Panc1 (cell line): ENCODE data around the gene MOB2. TPM values are rescaled to one million over a fixed set of nuclear protein-coding genes. Genes with fewer than 3 reads are reported as not detected.
A peak's percentile ranks its signal among the peaks of the same experiment; 100 is the strongest.

Experiments
- ATAC-seq: fragments of 200-7000 bp; cut with Tn5 transposase; 2 replicates; pipeline ENCODE4 v1.9.1; 2020; ENCODE audit warnings: mild to moderate bottlenecking, moderate library complexity
- BruUV-seq: library from RNA; stranded (reverse); fragments of 400-500 nt; replicated peaks from 2 replicates; lab custom pipeline; 2021; lab: Mats Ljungman, UMichigan
- CTCF ChIA-PET: fragments of 300-600 bp; sonication (Branson Sonifier 250); formaldehyde crosslinking; loops from one replicate; lab custom pipeline; 2022; ENCODE audit warnings: antibody characterized with exemption; lab: Charles Lee
- POLR2A ChIA-PET: fragments of 300-600 bp; sonication (Branson Sonifier 250); formaldehyde crosslinking; loops from one replicate; lab custom pipeline; 2022; ENCODE audit warnings: antibody characterized with exemption; lab: Charles Lee
- DNase-seq: peaks from one replicate; pipeline ENCODE4 v3.0.0-alpha.2; 2010; ENCODE audit warnings: low read depth, low spot score
- H3K27ac ChIP-seq: 2 replicates; pipeline ENCODE4 v1.5.1; 2011; ENCODE audit warnings: mild to moderate bottlenecking, low read length, inconsistent platforms
- H3K27me3 ChIP-seq: fragments of 200-500 bp; sonication (Bioruptor generic); 2 replicates; pipeline ENCODE4 v1.6.0; 2014; ENCODE audit warnings: low read length, inconsistent platforms; ENCODE audit not compliant: control insufficient read depth, insufficient read depth
- H3K36me3 ChIP-seq: fragments of 200-500 bp; sonication (Bioruptor generic); 2 replicates; pipeline ENCODE4 v1.5.1; 2014; ENCODE audit warnings: inconsistent platforms, mild to moderate bottlenecking, low read length, moderate library complexity; ENCODE audit not compliant: control insufficient read depth, insufficient read depth
- H3K4me1 ChIP-seq: 2 replicates; pipeline ENCODE4 v1.5.1; 2011; ENCODE audit warnings: inconsistent platforms, mild to moderate bottlenecking, low read length, moderate library complexity; ENCODE audit not compliant: control insufficient read depth, insufficient read depth
- H3K4me3 ChIP-seq, 2 experiments: 2 replicates each; pipeline ENCODE4 v1.5.1; 2011 to 2012; ENCODE audit warnings: low read depth in 2 of 2, low read length in 2 of 2, mild to moderate bottlenecking in 2 of 2, inconsistent platforms in 1 of 2, moderate library complexity in 1 of 2
- H3K9me3 ChIP-seq: fragments of 200-500 bp; sonication (Bioruptor generic); 2 replicates; pipeline ENCODE4 v1.5.1; 2014; ENCODE audit warnings: low read depth, mild to moderate bottlenecking, inconsistent platforms, low read length, moderate library complexity; ENCODE audit not compliant: control insufficient read depth, insufficient read depth
- POLR2AphosphoS5 ChIP-seq: IDR thresholded peaks from 2 replicates; pipeline ENCODE4 v1.6.1; 2012; ENCODE audit warnings: mild to moderate bottlenecking, low read depth, low read length, moderate library complexity
- REST ChIP-seq, 2 experiments: IDR thresholded peaks; 2 replicates each; pipeline ENCODE4 v1.6.1; 2011 to 2012; ENCODE audit warnings: low read depth in 2 of 2, control low read depth in 1 of 2, low read length in 1 of 2, mild to moderate bottlenecking in 1 of 2, moderate library complexity in 1 of 2; ENCODE audit not compliant: insufficient read depth in 1 of 2
- SIN3A ChIP-seq: IDR thresholded peaks from 2 replicates; pipeline ENCODE4 v1.6.1; 2012; ENCODE audit warnings: low read depth, mild to moderate bottlenecking, low read length, moderate library complexity, borderline replicate concordance; ENCODE audit not compliant: insufficient read depth
- TCF7L2 ChIP-seq: IDR thresholded peaks from 2 replicates; pipeline ENCODE4 v1.6.1; 2011; ENCODE audit warnings: mild to moderate bottlenecking, low read depth, low read length, inconsistent platforms
- in situ Hi-C: cut with HindIII; loops from 2 replicates; pipeline ENCODE4 v1.10.0; 2016; ENCODE audit warnings: low sequenced_read_pairs, low pct_unique_long_range_greater_than_20kb
- intact Hi-C: fragments of 100-400 bp; cut with micrococcal nuclease; formaldehyde crosslinking; loops from one replicate; pipeline ENCODE4 v1.10.0; 2022; ENCODE audit not compliant: unreplicated experiment
- total RNA-seq: library from RNA; stranded (reverse); gene quantifications from one replicate; pipeline ENCODE4 v1.2.1, GENCODE V29; 2021; ENCODE audit not compliant: unreplicated experiment
- TF ChIP-seq, protein P1 (sequence below): fragments of 450-650 bp; IDR thresholded peaks from 2 replicates; pipeline ENCODE4 v1.5.1; 2017; ENCODE audit warnings: mild to moderate bottlenecking

The MOB2 gene
- total RNA-seq, 1 experiment from 2014 or later = 51.2 TPM

DNA sequence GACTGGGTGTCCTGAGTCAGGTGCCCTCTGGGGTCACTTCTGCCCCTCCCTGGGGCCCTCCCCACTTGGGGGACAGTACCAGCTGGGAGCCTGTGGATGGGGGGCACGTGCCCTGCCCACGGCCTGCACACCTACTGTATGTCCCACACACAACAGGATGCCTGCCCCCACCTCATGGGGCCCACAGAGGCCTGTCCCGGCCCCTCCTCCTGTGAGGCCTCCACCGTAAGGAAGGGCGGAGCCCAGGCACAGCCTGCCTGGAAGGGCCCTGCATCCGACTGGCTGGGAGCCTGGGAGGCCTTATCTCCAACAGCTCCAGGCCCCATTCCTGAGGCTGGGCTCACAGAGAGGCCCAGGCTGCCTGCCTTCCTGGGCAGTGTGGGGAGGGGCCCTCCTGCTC lies 49.1 kb downstream of the MOB2 start:
- no peaks in the 10 kb centered on the region for H3K27me3 ChIP-seq
- TF ChIP-seq POLR2AphosphoS5 (no peak), REST (IDR thresholded peaks at IDR 0.05; ENCODE audit: insufficient read depth in 1 of 2, low read depth in 2 of 2, low read length in 1 of 2) (no peak), TCF7L2 (no peak), SIN3A (no peak)
- TF ChIP-seq, protein P1, sequence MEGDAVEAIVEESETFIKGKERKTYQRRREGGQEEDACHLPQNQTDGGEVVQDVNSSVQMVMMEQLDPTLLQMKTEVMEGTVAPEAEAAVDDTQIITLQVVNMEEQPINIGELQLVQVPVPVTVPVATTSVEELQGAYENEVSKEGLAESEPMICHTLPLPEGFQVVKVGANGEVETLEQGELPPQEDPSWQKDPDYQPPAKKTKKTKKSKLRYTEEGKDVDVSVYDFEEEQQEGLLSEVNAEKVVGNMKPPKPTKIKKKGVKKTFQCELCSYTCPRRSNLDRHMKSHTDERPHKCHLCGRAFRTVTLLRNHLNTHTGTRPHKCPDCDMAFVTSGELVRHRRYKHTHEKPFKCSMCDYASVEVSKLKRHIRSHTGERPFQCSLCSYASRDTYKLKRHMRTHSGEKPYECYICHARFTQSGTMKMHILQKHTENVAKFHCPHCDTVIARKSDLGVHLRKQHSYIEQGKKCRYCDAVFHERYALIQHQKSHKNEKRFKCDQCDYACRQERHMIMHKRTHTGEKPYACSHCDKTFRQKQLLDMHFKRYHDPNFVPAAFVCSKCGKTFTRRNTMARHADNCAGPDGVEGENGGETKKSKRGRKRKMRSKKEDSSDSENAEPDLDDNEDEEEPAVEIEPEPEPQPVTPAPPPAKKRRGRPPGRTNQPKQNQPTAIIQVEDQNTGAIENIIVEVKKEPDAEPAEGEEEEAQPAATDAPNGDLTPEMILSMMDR = no peak
- no peak overlapping the region for H3K4me3 ChIP-seq
- no peaks in the 10 kb centered on the region for H3K36me3 ChIP-seq
- ChIA-PET POLR2A (no interaction called here), CTCF (interaction anchor here (0.6 kb wide), 3 partner anchors 153 to 210 kb away, joined by 5 to 9 read pairs (median 5); no protein-coding TSS in a partner anchor)
- in situ Hi-C loops = no loop called here
- ATAC-seq = peak; percentile 82
- no TSS peak for BruUV-seq
- no peak for DNase-seq
- H3K9me3 ChIP-seq = no peaks in the 10 kb centered on the region
- H3K27ac ChIP-seq = peak overlapping the region; percentile 41
- peaks cover 45% of the 10 kb centered on the region for H3K4me1 ChIP-seq
- intact Hi-C loops = no loop called here

- Histone ChIP-seq H3K27ac (peak overlapping the region; percentile 41), H3K4me3 (no peak overlapping the region), H3K9me3 (no peaks in the 10 kb centered on the region), H3K36me3 (no peaks in the 10 kb centered on the region), H3K27me3 (no peaks in the 10 kb centered on the region), H3K4me1 (peaks cover 42% of the 10 kb centered on the region)
- POLR2A ChIA-PET = no interaction called here
- DNase-seq (no peak), ATAC-seq (peak; percentile 31; the same call in 1 of the 2 replicates)
- TF ChIP-seq SIN3A (no peak), POLR2AphosphoS5 (no peak), TCF7L2 (no peak), REST (IDR thresholded peaks at IDR 0.05; ENCODE audit: insufficient read depth in 1 of 2, low read depth in 2 of 2, low read length in 1 of 2) (no peak)
- TF ChIP-seq, protein P1 = no peak
- in situ Hi-C loops = no loop called here
- BruUV-seq = no TSS peak
- CTCF ChIA-PET = no interaction called here
- intact Hi-C loops = no loop called here
These were observed 50.0 kb downstream of the MOB2 start for GRCh38 chr11:1436468-1437039.
